Fibroblast of lung (primary cell): ENCODE results near the gene EBF3.

Experiments used
- CTCF ChIP-seq, 2 donors: IDR thresholded peaks in 1 of 2; conservative IDR thresholded peaks in 1 of 2; 1 replicate in 1 of 2; 2 replicates in 1 of 2; pipeline ENCODE4 v1.5.1; 2011 to 2012; ENCODE audit warnings: low read length in 2 of 2, control low read depth in 1 of 2, inconsistent platforms in 1 of 2, low read depth in 1 of 2, mild to moderate bottlenecking in 1 of 2
- EZH2 ChIP-seq: IDR thresholded peaks from 2 replicates; pipeline ENCODE4 v1.5.1; 2012; ENCODE audit warnings: low read length, control low read depth, mild to moderate bottlenecking; ENCODE audit errors: missing control alignments

GRCh38 chr10:129875993-129876726 lies 87.9 kb downstream of the EBF3 start:
- TF ChIP-seq EZH2 (no peak), CTCF (conservative IDR thresholded peaks at IDR 0.05 in 1 of 2, IDR thresholded peaks at IDR 0.05 in 1 of 2; ENCODE audit: low read depth in 1 of 2, low read length in 2 of 2) (no peak)
